ENCODE data around the gene SHLD3.
A peak's percentile ranks its signal among the peaks of the same experiment; 100 is the strongest.
"Not testable (repeated sequence)": the region's sequence is repeated elsewhere in the genome, so short reads cannot be mapped to it uniquely, and the experiment has no call there.

SHLD3 gene, protein sequence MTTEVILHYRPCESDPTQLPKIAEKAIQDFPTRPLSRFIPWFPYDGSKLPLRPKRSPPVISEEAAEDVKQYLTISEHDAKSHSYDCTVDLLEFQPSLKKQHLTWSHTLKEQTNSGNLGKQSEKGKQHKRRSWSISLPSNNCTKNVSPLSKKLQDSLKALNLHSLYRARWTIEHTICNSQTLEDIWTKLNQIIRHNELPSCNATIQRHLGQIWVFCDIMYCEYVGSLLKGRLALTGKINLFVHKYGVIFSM

DNA sequence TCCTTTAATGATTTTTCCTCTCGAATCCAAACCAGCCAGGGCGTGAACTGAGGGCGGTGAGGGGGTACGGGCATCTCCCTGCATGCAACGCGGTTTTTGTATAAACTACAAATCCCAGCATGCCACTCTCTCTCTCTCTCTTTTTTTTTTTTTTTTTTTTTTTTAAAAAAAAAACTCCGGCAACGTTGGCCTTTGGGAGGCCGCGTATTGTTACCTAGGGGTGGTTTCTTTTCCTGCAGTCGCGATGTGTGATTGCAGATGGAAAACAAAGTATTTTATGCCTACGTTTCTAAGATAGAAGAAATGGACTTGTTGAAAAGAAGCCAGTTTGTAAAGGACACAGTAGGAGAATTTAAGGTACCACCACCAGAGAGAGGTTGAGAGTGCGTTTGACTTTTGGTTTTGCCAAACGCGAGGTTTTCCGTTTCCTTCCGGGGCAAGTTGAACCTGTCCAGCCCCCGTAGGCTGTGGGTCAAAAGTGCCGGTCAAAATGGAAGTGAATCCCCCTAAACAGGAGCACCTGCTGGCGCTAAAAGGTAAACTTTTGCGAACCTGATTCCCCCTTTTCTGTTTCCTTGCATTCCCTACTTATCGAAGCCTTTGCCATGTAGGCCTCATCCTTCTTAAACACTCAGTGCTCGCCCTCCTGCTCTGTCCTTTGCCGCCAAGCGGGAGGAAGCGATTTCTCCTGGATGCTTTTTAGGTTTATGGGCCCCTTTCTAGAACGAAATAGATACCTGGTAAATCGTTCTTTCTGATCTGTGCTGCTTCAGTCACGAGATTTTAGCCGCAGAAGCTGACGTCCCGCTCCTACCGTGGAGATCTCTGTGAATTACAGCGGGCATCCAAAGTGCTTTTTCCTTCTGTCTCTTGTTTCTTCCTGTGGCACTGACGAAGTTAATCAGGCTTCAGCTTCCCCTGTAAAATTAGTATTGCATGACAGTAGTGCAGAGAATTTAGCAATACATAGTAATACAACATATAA, at the start of gene SHLD3, which contains the start of gene TRAPPC13:
SHLD3 (plus strand) TSS at position 457 of the 985 bp plus-strand sequence. CDS start 4,561 bp downstream, outside the sequence.
TRAPPC13 (plus strand) TSS at position 457 of the 985 bp plus-strand sequence; CDS start at position 491, 34 bp downstream.
- peak; percentile 67 for DNase-seq (ENCODE audit: low read depth)

GRCh38 chr5:65577141-65577540, 47.7 kb upstream of the SHLD3 start:
- no peak overlapping the region for H3K4me3 ChIP-seq (ENCODE audit: low read depth, low read length)
- no peak for DNase-seq (ENCODE audit: low read depth)

More for the DNA sequence above, at the start of gene SHLD3, which contains the start of gene TRAPPC13:
- H3K4me3 ChIP-seq (ENCODE audit: low read depth, low read length): peak within 1 kb of the TSS; percentile 95

DNA sequence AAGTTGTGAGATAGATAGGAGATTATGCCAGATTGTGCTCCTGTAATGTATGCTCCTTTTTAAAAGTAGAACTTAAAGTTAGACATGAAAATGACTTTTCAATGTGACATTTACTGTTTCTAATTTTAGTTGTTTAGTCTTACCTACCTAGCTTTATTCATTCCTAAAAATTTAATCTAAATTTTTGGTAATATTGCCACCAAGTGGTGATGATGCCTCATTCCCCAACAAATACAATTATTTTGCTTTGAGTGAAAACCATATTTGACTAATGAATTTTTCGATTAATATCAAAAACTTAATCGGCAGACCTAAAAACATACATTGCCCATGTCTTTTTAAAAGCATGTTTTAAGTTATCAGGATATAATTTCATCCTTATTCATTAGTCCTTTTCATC, 36.1 kb upstream of the SHLD3 start:
- no peak overlapping the region for H3K4me3 ChIP-seq (ENCODE audit: low read depth, low read length)
- no peak for DNase-seq (ENCODE audit: low read depth)

DNA sequence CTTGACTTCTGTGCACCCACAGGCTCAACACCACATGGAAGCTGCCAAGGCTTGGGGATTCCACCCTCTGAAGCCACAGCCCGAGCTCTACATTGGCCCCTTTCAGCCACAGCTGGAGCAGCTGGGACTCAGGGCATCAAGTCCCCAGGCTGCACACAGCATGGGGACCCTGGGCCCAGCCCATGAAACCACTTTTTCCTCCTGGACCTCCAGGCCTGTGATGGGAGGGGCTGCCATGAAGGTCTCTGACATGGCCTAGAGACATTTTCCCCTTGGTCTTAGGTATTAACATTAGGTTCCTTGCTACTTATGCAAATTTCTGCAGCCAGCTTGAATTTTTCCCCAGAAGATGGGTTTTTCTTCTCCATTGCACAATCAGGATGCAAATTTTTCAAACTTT, 23.1 kb upstream of the SHLD3 start:
- not testable (repeated sequence) for H3K4me3 ChIP-seq (ENCODE audit: low read depth, low read length); DNase-seq (ENCODE audit: low read depth)

GRCh38 chr5:65611524-65611923, 13.3 kb upstream of the SHLD3 start:
- no peak for DNase-seq (ENCODE audit: low read depth)

GRCh38 chr5:65612298-65612907, 12.4 kb upstream of the SHLD3 start:
- H3K4me3 ChIP-seq (ENCODE audit: low read depth, low read length): no peak overlapping the region
- DNase-seq (ENCODE audit: low read depth): no peak

More at GRCh38 chr5:65611524-65611923, 13.3 kb upstream of the SHLD3 start:
- H3K4me3 ChIP-seq (ENCODE audit: low read depth, low read length): no peak overlapping the region

DNA sequence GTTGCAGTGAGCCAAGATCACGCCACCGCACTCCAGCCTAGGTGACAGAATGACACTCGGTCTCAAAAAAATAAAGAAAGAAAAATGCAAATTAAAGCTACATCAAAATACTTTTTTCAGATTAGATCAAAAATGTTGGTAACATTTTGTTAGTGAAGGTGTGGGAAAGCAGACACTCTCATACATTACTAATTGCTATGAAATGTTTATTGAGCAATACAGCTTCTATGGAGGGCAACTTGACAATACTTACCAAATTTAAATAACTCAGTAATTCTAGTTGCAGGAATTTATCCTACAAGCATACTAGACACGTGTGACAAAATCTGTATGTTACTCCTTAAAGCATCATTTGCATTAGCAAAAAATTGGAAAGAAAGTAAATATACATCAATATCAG, 4.8 kb upstream of the SHLD3 start:
- H3K4me3 ChIP-seq (ENCODE audit: low read depth, low read length): no peak overlapping the region
- DNase-seq (ENCODE audit: low read depth): no peak

GRCh38 chr5:65621961-65622360, 2.9 kb upstream of the SHLD3 start:
- not testable (repeated sequence) for DNase-seq (ENCODE audit: low read depth); H3K4me3 ChIP-seq (ENCODE audit: low read depth, low read length)

- DNase-seq (ENCODE audit: low read depth): no peak
- H3K4me3 ChIP-seq (ENCODE audit: low read depth, low read length): peak overlapping the region; percentile 95
Observed at GRCh38 chr5:65623482-65623881, 1.3 kb upstream of the SHLD3 start.

- peak within 1 kb of the TSS; percentile 95 for H3K4me3 ChIP-seq (ENCODE audit: low read depth, low read length)
- DNase-seq (ENCODE audit: low read depth): peak; percentile 80
Observed at GRCh38 chr5:65624025-65624570, 729 bp upstream of the SHLD3 start, which contains the start of gene TRIM23. Gene TRIM23 (minus strand): TSS chr5:65624333. CDS start chr5:65624274, 59 bp downstream.

- DNase-seq (ENCODE audit: low read depth): no peak
- H3K4me3 ChIP-seq (ENCODE audit: low read depth, low read length): peak overlapping the region; percentile 95
Observed at GRCh38 chr5:65625743-65626142, 916 bp downstream of the SHLD3 start.

GRCh38 chr5:65630981-65631380, 6.2 kb downstream of the SHLD3 start:
- DNase-seq (ENCODE audit: low read depth): no peak

GRCh38 chr5:65640240-65640639, 15.4 kb downstream of the SHLD3 start:
- DNase-seq (ENCODE audit: low read depth): no peak
- no peak overlapping the region for H3K4me3 ChIP-seq (ENCODE audit: low read depth, low read length)

More at GRCh38 chr5:65630981-65631380, 6.2 kb downstream of the SHLD3 start:
- no peak overlapping the region for H3K4me3 ChIP-seq (ENCODE audit: low read depth, low read length)

GRCh38 chr5:65646938-65647337, 22.1 kb downstream of the SHLD3 start:
- no peak overlapping the region for H3K4me3 ChIP-seq (ENCODE audit: low read depth, low read length)

GRCh38 chr5:65647941-65648340, 23.1 kb downstream of the SHLD3 start:
- no peak overlapping the region for H3K4me3 ChIP-seq (ENCODE audit: low read depth, low read length)
- no peak for DNase-seq (ENCODE audit: low read depth)

More at GRCh38 chr5:65646938-65647337, 22.1 kb downstream of the SHLD3 start:
- no peak for DNase-seq (ENCODE audit: low read depth)

DNA sequence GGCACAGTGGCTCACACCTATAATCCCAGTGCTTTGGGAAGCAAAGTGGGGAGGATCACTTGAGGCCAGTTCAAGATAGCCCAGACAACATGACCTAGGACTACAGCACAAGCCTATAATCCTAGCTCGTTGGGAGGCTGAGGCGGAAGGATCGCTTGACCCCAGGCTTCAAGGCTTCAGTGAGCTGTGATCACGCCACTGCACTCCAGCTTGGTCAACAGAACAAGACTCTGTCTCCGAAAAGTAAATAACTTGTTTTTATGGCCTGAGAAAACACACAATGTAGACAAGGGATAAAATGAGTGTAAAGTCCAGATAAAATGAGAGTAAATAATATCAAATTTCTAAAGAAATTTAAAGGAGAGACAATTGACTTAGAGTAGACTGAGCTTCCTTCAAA, 26.3 kb downstream of the SHLD3 start:
- no peak for DNase-seq (ENCODE audit: low read depth)
- H3K4me3 ChIP-seq (ENCODE audit: low read depth, low read length): no peak overlapping the region

- DNase-seq (ENCODE audit: low read depth): no peak
- no peak overlapping the region for H3K4me3 ChIP-seq (ENCODE audit: low read depth, low read length)
Observed at GRCh38 chr5:65654713-65655112, 29.9 kb downstream of the SHLD3 start.

GRCh38 chr5:65663804-65664521, 39.1 kb downstream of the SHLD3 start:
- no peak overlapping the region for H3K4me3 ChIP-seq (ENCODE audit: low read depth, low read length)
- DNase-seq (ENCODE audit: low read depth): no peak

- no peak for DNase-seq (ENCODE audit: low read depth)
- H3K4me3 ChIP-seq (ENCODE audit: low read depth, low read length): no peak overlapping the region
Observed at GRCh38 chr5:65668696-65669095, 43.9 kb downstream of the SHLD3 start.

Data from skeletal muscle cell (primary cell).